OCI-LY1 (cell line): ENCODE measurements around the gene P4HA3.

Experiments used
- H2AFZ ChIP-seq: fragments of 200-600 bp; sonication (generic), shearing (Covaris generic); 2 replicates; pipeline ENCODE4 v1.6.0; 2014; ENCODE audit warnings: antibody characterized with exemption, mild to moderate bottlenecking, low read length
- H3F3A ChIP-seq: fragments of 200-600 bp; sonication (generic), shearing (Covaris generic); 2 replicates; pipeline ENCODE4 v1.6.0; 2014; ENCODE audit warnings: mild to moderate bottlenecking, antibody characterized with exemption, low read length, moderate library complexity; ENCODE audit not compliant: insufficient read depth
- H3K27ac ChIP-seq: fragments of 200-600 bp; sonication (generic); 2 replicates; pipeline ENCODE4 v1.5.1; 2014; ENCODE audit warnings: low read length, mixed run types, mild to moderate bottlenecking, low read depth; ENCODE audit not compliant: poor library complexity, severe bottlenecking
- H3K27me3 ChIP-seq: fragments of 200-600 bp; sonication (generic); 2 replicates; pipeline ENCODE4 v1.6.0; 2014; ENCODE audit warnings: antibody characterized with exemption, mild to moderate bottlenecking, low read length, moderate library complexity; ENCODE audit not compliant: insufficient read depth
- H3K36me3 ChIP-seq: fragments of 200-600 bp; sonication (generic); 2 replicates; pipeline ENCODE4 v1.6.1; 2014; ENCODE audit warnings: mild to moderate bottlenecking, antibody characterized with exemption, low read length, moderate library complexity, mixed read lengths; ENCODE audit not compliant: insufficient read depth
- H3K4me1 ChIP-seq: fragments of 200-600 bp; sonication (generic); 2 replicates; pipeline ENCODE4 v1.5.1; 2014; ENCODE audit warnings: mild to moderate bottlenecking, low read length, moderate library complexity; ENCODE audit not compliant: insufficient read depth, severe bottlenecking
- H3K4me2 ChIP-seq: fragments of 200-600 bp; sonication (generic), shearing (Covaris generic); 2 replicates; pipeline ENCODE4 v1.6.1; 2014; ENCODE audit warnings: low read length
- H3K4me3 ChIP-seq: fragments of 200-600 bp; sonication (generic); 2 replicates; pipeline ENCODE4 v1.5.1; 2014; ENCODE audit warnings: low read length, low read depth, mild to moderate bottlenecking, mixed read lengths; ENCODE audit not compliant: poor library complexity, severe bottlenecking
- H3K79me2 ChIP-seq: fragments of 200-600 bp; shearing (Covaris generic); 2 replicates; pipeline ENCODE4 v1.6.1; 2016; ENCODE audit warnings: mixed run types, low read length, mixed read lengths; ENCODE audit not compliant: insufficient read depth
- H3K9ac ChIP-seq: fragments of 200-600 bp; sonication (generic), shearing (Covaris generic); 2 replicates; pipeline ENCODE4 v1.6.1; 2014; ENCODE audit warnings: mild to moderate bottlenecking, low read length, mixed read lengths
- H3K9me2 ChIP-seq: fragments of 200-600 bp; sonication (generic), shearing (Covaris generic); 2 replicates; pipeline ENCODE4 v1.6.1; 2014; ENCODE audit warnings: low read depth, mild to moderate bottlenecking, low read length, mixed read lengths
- H3K9me3 ChIP-seq: fragments of 200-600 bp; shearing (Covaris generic); 2 replicates; pipeline ENCODE4 v1.6.1; 2014; ENCODE audit warnings: low read length, mixed read lengths
- H4K20me1 ChIP-seq: fragments of 200-600 bp; sonication (generic), shearing (Covaris generic); 2 replicates; pipeline ENCODE4 v1.6.0; 2016; ENCODE audit warnings: mild to moderate bottlenecking, low read length; ENCODE audit not compliant: insufficient read depth
- EZH2 ChIP-seq: fragments of 200-600 bp; sonication (generic), shearing (Covaris generic); IDR thresholded peaks from 2 replicates; pipeline ENCODE4 v1.8.0; 2017; ENCODE audit warnings: borderline replicate concordance, mixed run types, mild to moderate bottlenecking, antibody characterized with exemption, low read length, moderate library complexity, mixed read lengths
- TF ChIP-seq, protein P1 (sequence below): fragments of 200-600 bp; sonication (generic), shearing (Covaris generic); IDR thresholded peaks from 2 replicates; pipeline ENCODE4 v1.5.1; 2017; ENCODE audit warnings: mild to moderate bottlenecking, antibody characterized with exemption, low read length, moderate library complexity, mixed read lengths

P4HA3 gene

DNA sequence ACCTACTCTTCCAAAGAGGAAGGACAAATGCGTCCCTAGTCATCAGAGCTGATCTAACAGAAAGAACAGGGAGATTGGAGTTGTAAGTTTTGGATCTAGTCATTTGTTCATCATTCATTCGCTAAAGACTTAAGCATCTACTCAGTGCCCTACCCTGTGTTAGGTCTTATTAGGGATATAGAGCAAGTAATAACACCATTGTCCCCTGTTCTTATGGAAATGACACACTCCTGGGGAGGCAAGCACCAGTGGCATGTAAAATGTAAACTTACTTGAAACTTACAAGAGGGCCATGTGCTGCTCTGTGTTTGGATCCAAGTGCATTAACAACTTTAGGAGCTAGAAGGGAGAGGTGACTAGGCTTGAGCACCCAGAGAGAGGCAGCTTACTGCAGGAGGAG, 61.9 kb downstream of the P4HA3 start:
- Histone ChIP-seq H3F3A (no peaks in the 10 kb centered on the region), H3K4me3 (no peak overlapping the region), H3K9ac (no peak overlapping the region), H4K20me1 (no peaks in the 10 kb centered on the region), H3K4me1 (no peaks in the 10 kb centered on the region), H3K36me3 (peaks cover 68% of the 10 kb centered on the region), H3K4me2 (no peak overlapping the region), H3K9me2 (no peaks in the 10 kb centered on the region), H3K79me2 (no peaks in the 10 kb centered on the region), H3K27ac (no peak overlapping the region), H3K27me3 (no peaks in the 10 kb centered on the region), H3K9me3 (no peaks in the 10 kb centered on the region), H2AFZ (no peak overlapping the region)
- no peak for TF ChIP-seq EZH2
- TF ChIP-seq, protein P1, sequence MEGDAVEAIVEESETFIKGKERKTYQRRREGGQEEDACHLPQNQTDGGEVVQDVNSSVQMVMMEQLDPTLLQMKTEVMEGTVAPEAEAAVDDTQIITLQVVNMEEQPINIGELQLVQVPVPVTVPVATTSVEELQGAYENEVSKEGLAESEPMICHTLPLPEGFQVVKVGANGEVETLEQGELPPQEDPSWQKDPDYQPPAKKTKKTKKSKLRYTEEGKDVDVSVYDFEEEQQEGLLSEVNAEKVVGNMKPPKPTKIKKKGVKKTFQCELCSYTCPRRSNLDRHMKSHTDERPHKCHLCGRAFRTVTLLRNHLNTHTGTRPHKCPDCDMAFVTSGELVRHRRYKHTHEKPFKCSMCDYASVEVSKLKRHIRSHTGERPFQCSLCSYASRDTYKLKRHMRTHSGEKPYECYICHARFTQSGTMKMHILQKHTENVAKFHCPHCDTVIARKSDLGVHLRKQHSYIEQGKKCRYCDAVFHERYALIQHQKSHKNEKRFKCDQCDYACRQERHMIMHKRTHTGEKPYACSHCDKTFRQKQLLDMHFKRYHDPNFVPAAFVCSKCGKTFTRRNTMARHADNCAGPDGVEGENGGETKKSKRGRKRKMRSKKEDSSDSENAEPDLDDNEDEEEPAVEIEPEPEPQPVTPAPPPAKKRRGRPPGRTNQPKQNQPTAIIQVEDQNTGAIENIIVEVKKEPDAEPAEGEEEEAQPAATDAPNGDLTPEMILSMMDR, result no peak

- no peak overlapping the region for H3K27ac ChIP-seq
- H3K4me1 ChIP-seq, result no peaks in the 10 kb centered on the region
- H4K20me1 ChIP-seq, result no peaks in the 10 kb centered on the region
- no peak for TF ChIP-seq EZH2
- TF ChIP-seq, protein P1, result no peak
- H3K9me3 ChIP-seq, result no peaks in the 10 kb centered on the region
- H3K4me2 ChIP-seq, result no peak overlapping the region
- H3K9me2 ChIP-seq, result no peaks in the 10 kb centered on the region
- no peaks in the 10 kb centered on the region for H3K79me2 ChIP-seq
- no peaks in the 10 kb centered on the region for H3F3A ChIP-seq
- H3K36me3 ChIP-seq, result peaks cover 69% of the 10 kb centered on the region; the same call in 1 of the 2 replicates
- H2AFZ ChIP-seq, result no peak overlapping the region
- no peaks in the 10 kb centered on the region for H3K27me3 ChIP-seq
- no peak overlapping the region for H3K9ac ChIP-seq
- H3K4me3 ChIP-seq, result no peak overlapping the region
Observed at GRCh38 chr11:74248469-74248868, 63.0 kb downstream of the P4HA3 start.

DNA sequence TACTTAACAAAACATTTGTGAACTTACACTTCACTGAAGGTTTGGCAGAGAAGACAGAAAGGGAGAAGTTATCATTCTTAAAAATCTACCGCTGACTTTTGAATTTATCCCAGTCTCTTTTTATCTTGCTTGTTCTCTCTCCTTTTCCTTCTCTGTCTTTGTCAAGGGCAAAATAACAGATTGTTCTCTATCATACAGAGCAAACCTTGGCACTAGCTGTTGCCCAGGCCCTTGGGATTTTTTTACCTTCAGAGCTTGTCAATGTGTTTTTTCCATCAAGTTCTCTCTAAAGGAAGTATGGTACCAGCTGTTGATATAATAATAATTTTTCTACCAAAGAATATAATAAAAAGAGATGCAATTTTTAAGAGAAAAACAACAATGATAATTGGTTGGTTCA, 73.2 kb downstream of the P4HA3 start:
- H4K20me1 ChIP-seq, result no peaks in the 10 kb centered on the region
- no peaks in the 10 kb centered on the region for H3K9me2 ChIP-seq
- H3K27me3 ChIP-seq, result no peaks in the 10 kb centered on the region
- no peak for TF ChIP-seq EZH2
- TF ChIP-seq, protein P1, result no peak
- no peaks in the 10 kb centered on the region for H3K9me3 ChIP-seq
- H3K4me3 ChIP-seq, result no peak overlapping the region
- H3K27ac ChIP-seq, result no peak overlapping the region
- H2AFZ ChIP-seq, result no peak overlapping the region
- H3K9ac ChIP-seq, result no peak overlapping the region
- H3K79me2 ChIP-seq, result no peaks in the 10 kb centered on the region
- H3K4me2 ChIP-seq, result no peak overlapping the region
- no peaks in the 10 kb centered on the region for H3K4me1 ChIP-seq
- peaks cover 48% of the 10 kb centered on the region for H3K36me3 ChIP-seq
- no peaks in the 10 kb centered on the region for H3F3A ChIP-seq
